ENCODE data around the gene NT5DC2.

GRCh38 chr3:52517796-52518722 is 15.6 kb downstream of the NT5DC2 start:
- no peak for TF ChIP-seq CTCF (IDR thresholded peaks at IDR 0.05; ENCODE audit: low read depth, low read length)
- TF ChIP-seq EZH2phosphoT487 (IDR thresholded peaks at IDR 0.05; ENCODE audit: low read depth): no peak

Data from OCI-LY3 (cell line).